CD4-positive, CD25-positive, alpha-beta regulatory T cell (primary cell): ENCODE measurements around the gene HNRNPM. TPM values are rescaled to one million over a fixed set of nuclear protein-coding genes. Genes with fewer than 3 reads are reported as not detected.

Experiments used
- ATAC-seq, 2 donors: fragments of 150-1000 bp; cut with Tn5 transposase; one replicate each; pipeline ENCODE4 v1.10.0; 2021; ENCODE audit warnings: low read depth in 2 of 2, moderate number of reproducible peaks in 2 of 2, moderate library complexity in 1 of 2
- DNase-seq, 3 donors: peaks; one replicate each; pipeline versions ENCODE4 v3.0.0 to v3.0.0-alpha.2; 2012 to 2022; ENCODE audit warnings: mixed read lengths in 1 of 3
- H3K27ac ChIP-seq: one replicate; pipeline ENCODE4 v1.7.0; 2013; ENCODE audit warnings: mild to moderate bottlenecking, low read length; ENCODE audit not compliant: insufficient read depth, poor library complexity, severe bottlenecking
- H3K27me3 ChIP-seq: one replicate; pipeline ENCODE4 v1.7.0; 2013; ENCODE audit warnings: low read length; ENCODE audit not compliant: control insufficient read depth, insufficient read depth
- H3K36me3 ChIP-seq: one replicate; pipeline ENCODE4 v1.7.0; 2013; ENCODE audit warnings: mild to moderate bottlenecking, low read length, moderate library complexity; ENCODE audit not compliant: control insufficient read depth, insufficient read depth
- H3K4me1 ChIP-seq: 2 replicates; pipeline ENCODE4 v1.7.0; 2013; ENCODE audit warnings: mild to moderate bottlenecking, low read length; ENCODE audit not compliant: insufficient read depth, control insufficient read depth, poor library complexity, severe bottlenecking
- H3K4me3 ChIP-seq: one replicate; pipeline ENCODE4 v1.7.0; 2013; ENCODE audit warnings: low read depth, mild to moderate bottlenecking, low read length, moderate library complexity
- H3K9me3 ChIP-seq, 2 experiments: 1 replicate in 1 of 2; 2 replicates in 1 of 2; pipeline ENCODE4 v1.7.0; 2013; ENCODE audit warnings: low read length in 2 of 2, mild to moderate bottlenecking in 1 of 2, moderate library complexity in 1 of 2; ENCODE audit not compliant: control insufficient read depth in 2 of 2
- H3K27ac Mint-ChIP-seq, 3 donors: one replicate each; pipeline ENCODE4 v1.8.0; 2020 to 2022; ENCODE audit warnings: mild to moderate bottlenecking in 3 of 3, mixed read lengths in 3 of 3, moderate library complexity in 2 of 3
- H3K27me3 Mint-ChIP-seq: one replicate; pipeline ENCODE4 v1.8.0; 2022; ENCODE audit warnings: mild to moderate bottlenecking, mixed read lengths
- H3K36me3 Mint-ChIP-seq: one replicate; pipeline ENCODE4 v1.8.0; 2020; ENCODE audit warnings: mixed read lengths
- H3K4me1 Mint-ChIP-seq, 4 donors: one replicate each; pipeline ENCODE4 v1.8.0; 2020 to 2022; ENCODE audit warnings: mixed read lengths in 4 of 4, mild to moderate bottlenecking in 1 of 4
- H3K4me3 Mint-ChIP-seq, 4 donors: one replicate each; pipeline ENCODE4 v1.8.0; 2020 to 2022; ENCODE audit warnings: mild to moderate bottlenecking in 4 of 4, mixed read lengths in 4 of 4, moderate library complexity in 3 of 4
- H3K9me3 Mint-ChIP-seq, 7 donors: one replicate each; pipeline ENCODE4 v1.8.0; 2020 to 2022; ENCODE audit warnings: mixed read lengths in 7 of 7, mild to moderate bottlenecking in 3 of 7, moderate library complexity in 2 of 7
- polyA plus RNA-seq, 4 donors: library from polyadenylated mRNA; unstranded; fragments of 300-500 nt; fragmentation: Illumina TruSeq; gene quantifications; one replicate each; pipeline ENCODE4 v1.2.3, GENCODE V29; 2021
- total RNA-seq: library from RNA; stranded (reverse); gene quantifications from one replicate; pipeline ENCODE4 v1.2.3, GENCODE V29; 2022

Gene HNRNPM
- total and polyA plus RNA-seq, 5 donors from 2014 or later: 161 to 263 (median 184) TPM

- no peak overlapping the region for H3K4me3 Mint-ChIP-seq
- H3K4me1 Mint-ChIP-seq: peaks cover 18 to 44% (median 23%) of the 10 kb centered on the region in 4 donors
- peak overlapping the region in 2 of 3 donors; percentile 36 to 66 for H3K27ac Mint-ChIP-seq
- Histone ChIP-seq H3K4me1 (peaks cover 5% of the 10 kb centered on the region), H3K27me3 (no peaks in the 10 kb centered on the region), H3K9me3 (no peaks in the 10 kb centered on the region), H3K27ac (no peak overlapping the region), H3K4me3 (no peak overlapping the region), H3K36me3 (peaks cover 89% of the 10 kb centered on the region)
- DNase-seq (no peak), ATAC-seq (no peak)
- no peaks in the 10 kb centered on the region for H3K9me3 Mint-ChIP-seq
- peaks cover 47% of the 10 kb centered on the region for H3K36me3 Mint-ChIP-seq
- no peaks in the 10 kb centered on the region for H3K27me3 Mint-ChIP-seq
Measured at GRCh38 chr19:8475005-8475404, 30.2 kb downstream of the HNRNPM start.

DNA sequence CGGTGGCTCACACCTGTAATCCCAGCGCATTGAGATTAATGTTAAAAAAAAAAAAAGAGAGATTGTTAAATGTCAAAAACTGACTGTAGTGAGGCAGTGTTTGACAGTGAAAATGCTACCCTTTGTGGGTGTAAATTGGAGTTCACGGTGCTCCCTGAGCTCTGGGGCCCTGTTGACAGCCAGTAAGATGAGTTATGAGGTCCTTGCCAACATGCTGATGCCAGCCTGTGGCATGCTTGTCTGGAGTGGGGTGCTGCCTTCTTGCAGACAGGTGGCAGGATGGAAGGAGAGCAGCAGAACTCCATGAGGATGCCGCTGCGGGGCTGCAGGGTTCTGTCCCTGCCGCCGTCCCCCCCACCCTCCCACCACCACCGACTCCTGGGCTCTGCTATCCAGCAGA is 31.7 kb downstream of the HNRNPM start:
- Mint-ChIP-seq H3K27me3 (no peaks in the 10 kb centered on the region), H3K4me3 (no peak overlapping the region), H3K4me1 (peaks cover 21 to 53% (median 30%) of the 10 kb centered on the region in 4 donors), H3K36me3 (peaks cover 50% of the 10 kb centered on the region), H3K27ac (no peak overlapping the region), H3K9me3 (no peaks in the 10 kb centered on the region)
- H3K9me3 ChIP-seq: no peaks in the 10 kb centered on the region
- H3K27ac ChIP-seq: no peak overlapping the region
- no peaks in the 10 kb centered on the region for H3K27me3 ChIP-seq
- no peak overlapping the region for H3K4me3 ChIP-seq
- peaks cover 87% of the 10 kb centered on the region for H3K36me3 ChIP-seq
- no peak for ATAC-seq
- H3K4me1 ChIP-seq: peaks cover 10% of the 10 kb centered on the region
- DNase-seq: no peak

GRCh38 chr19:8477889-8478288 is 33.1 kb downstream of the HNRNPM start:
- ATAC-seq: no peak
- Histone ChIP-seq H3K27ac (no peak overlapping the region), H3K9me3 (no peaks in the 10 kb centered on the region), H3K27me3 (no peaks in the 10 kb centered on the region), H3K36me3 (peaks cover 86% of the 10 kb centered on the region), H3K4me1 (peaks cover 10% of the 10 kb centered on the region), H3K4me3 (no peak overlapping the region)
- peaks cover 24 to 64% (median 35%) of the 10 kb centered on the region in 4 donors for H3K4me1 Mint-ChIP-seq
- H3K36me3 Mint-ChIP-seq: peaks cover 55% of the 10 kb centered on the region
- H3K27me3 Mint-ChIP-seq: no peaks in the 10 kb centered on the region
- peak overlapping the region; percentile 29 to 81 (median 77) for H3K27ac Mint-ChIP-seq
- no peaks in the 10 kb centered on the region for H3K9me3 Mint-ChIP-seq
- no peak for DNase-seq
- peak overlapping the region in 3 of 4 donors; percentile 17 to 35 (median 33) for H3K4me3 Mint-ChIP-seq

DNA sequence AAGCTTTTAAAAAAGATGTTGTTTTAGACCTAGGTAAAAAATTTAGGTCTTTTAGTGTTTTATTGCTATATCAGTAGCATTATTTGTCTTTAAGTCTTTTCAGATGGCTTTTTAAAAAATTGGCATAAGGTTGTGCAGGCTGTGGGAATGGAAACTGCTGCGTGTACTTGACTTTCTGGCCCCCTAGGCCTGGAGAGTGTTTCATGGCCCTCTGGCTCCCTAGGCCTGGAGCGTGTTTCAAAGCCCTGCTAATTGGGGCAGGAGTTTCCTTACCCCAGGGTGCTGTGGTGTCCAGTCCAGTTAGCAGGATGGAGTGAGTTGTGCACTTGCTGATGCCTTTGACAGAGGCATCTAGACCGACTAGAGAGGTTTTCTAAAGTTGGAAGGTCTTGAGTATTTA is 33.8 kb downstream of the HNRNPM start:
- no peaks in the 10 kb centered on the region for H3K27me3 Mint-ChIP-seq
- peaks cover 10% of the 10 kb centered on the region for H3K4me1 ChIP-seq
- H3K27me3 ChIP-seq: no peaks in the 10 kb centered on the region
- H3K9me3 Mint-ChIP-seq: no peaks in the 10 kb centered on the region
- no peak for DNase-seq
- no peak overlapping the region for H3K27ac ChIP-seq
- ATAC-seq: no peak
- peaks cover 88% of the 10 kb centered on the region for H3K36me3 ChIP-seq
- no peak overlapping the region for H3K4me3 ChIP-seq
- H3K36me3 Mint-ChIP-seq: peaks cover 57% of the 10 kb centered on the region
- H3K4me3 Mint-ChIP-seq: peak overlapping the region in 1 of 4 donors; percentile 33
- peak overlapping the region; percentile 56 to 79 (median 78) for H3K27ac Mint-ChIP-seq
- peaks cover 26 to 61% (median 38%) of the 10 kb centered on the region in 4 donors for H3K4me1 Mint-ChIP-seq
- H3K9me3 ChIP-seq: no peaks in the 10 kb centered on the region

DNA sequence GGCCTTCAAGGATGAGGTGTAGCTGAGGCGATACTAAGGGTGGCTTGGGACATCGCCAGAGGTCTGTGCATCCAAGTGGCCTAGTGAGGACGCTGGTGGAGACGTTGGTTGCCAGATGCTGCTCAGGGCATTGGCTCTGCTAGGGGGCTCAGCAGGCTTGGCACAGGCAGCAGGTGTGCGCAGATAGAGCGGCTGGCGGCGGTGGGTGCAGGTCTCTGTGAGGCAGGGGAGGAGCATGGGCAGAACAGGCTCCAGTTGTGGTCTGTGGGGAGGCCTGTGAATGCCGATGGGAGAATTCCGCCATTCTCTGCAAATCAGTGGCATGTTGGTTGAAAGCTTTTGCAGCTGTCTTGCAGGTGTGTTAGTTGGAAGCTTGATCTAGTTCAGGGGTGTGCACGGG is 36.4 kb downstream of the HNRNPM start:
- Mint-ChIP-seq H3K4me1 (peaks cover 14 to 52% (median 26%) of the 10 kb centered on the region in 4 donors), H3K27ac (peak overlapping the region; percentile 59 to 83 (median 81)), H3K4me3 (no peak overlapping the region), H3K27me3 (no peaks in the 10 kb centered on the region), H3K36me3 (peaks cover 47% of the 10 kb centered on the region), H3K9me3 (no peaks in the 10 kb centered on the region)
- no peak for DNase-seq
- Histone ChIP-seq H3K4me1 (peaks cover 10% of the 10 kb centered on the region), H3K27ac (no peak overlapping the region), H3K9me3 (no peaks in the 10 kb centered on the region), H3K4me3 (no peak overlapping the region), H3K27me3 (no peaks in the 10 kb centered on the region), H3K36me3 (peaks cover 87% of the 10 kb centered on the region)
- ATAC-seq: no peak

GRCh38 chr19:8481616-8482015 is 36.8 kb downstream of the HNRNPM start:
- Histone ChIP-seq H3K36me3 (peaks cover 87% of the 10 kb centered on the region), H3K27me3 (no peaks in the 10 kb centered on the region), H3K4me3 (no peak overlapping the region), H3K9me3 (no peaks in the 10 kb centered on the region), H3K4me1 (peaks cover 12% of the 10 kb centered on the region), H3K27ac (no peak overlapping the region)
- Mint-ChIP-seq H3K27ac (peak overlapping the region in 2 of 3 donors; percentile 59 to 83), H3K4me3 (no peak overlapping the region), H3K27me3 (no peaks in the 10 kb centered on the region), H3K4me1 (peaks cover 13 to 53% (median 26%) of the 10 kb centered on the region in 4 donors), H3K36me3 (peaks cover 48% of the 10 kb centered on the region), H3K9me3 (no peaks in the 10 kb centered on the region)
- DNase-seq (no peak), ATAC-seq (no peak)

DNA sequence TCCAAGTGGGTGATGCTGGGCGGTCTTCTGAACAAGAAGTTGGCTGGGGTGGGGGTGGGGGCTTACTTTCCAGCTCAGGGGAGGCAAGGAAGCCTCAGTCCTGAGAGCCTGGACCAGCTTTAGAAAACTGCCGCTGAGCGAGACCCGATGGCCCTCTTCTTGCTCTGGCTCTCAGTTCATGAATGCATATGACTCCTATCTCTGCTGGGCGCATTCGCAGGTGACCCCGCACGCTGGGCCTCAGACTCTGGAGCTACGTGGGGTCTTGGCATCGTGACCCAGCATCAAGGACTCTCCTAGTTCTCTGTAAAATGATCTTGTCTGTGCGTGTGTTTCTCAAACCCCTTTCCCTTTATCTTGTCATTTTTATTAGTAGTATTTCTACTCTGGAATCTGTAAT is 37.9 kb downstream of the HNRNPM start:
- DNase-seq: no peak
- Histone ChIP-seq H3K4me3 (no peak overlapping the region), H3K4me1 (peaks cover 22% of the 10 kb centered on the region), H3K9me3 (no peaks in the 10 kb centered on the region), H3K27me3 (no peaks in the 10 kb centered on the region), H3K27ac (no peak overlapping the region), H3K36me3 (peaks cover 84% of the 10 kb centered on the region)
- Mint-ChIP-seq H3K27me3 (no peaks in the 10 kb centered on the region), H3K4me3 (no peak overlapping the region), H3K27ac (peak overlapping the region in 2 of 3 donors; percentile 1 to 17), H3K36me3 (peaks cover 54% of the 10 kb centered on the region), H3K4me1 (peaks cover 13 to 58% (median 34%) of the 10 kb centered on the region in 4 donors), H3K9me3 (no peaks in the 10 kb centered on the region)
- no peak for ATAC-seq

DNA sequence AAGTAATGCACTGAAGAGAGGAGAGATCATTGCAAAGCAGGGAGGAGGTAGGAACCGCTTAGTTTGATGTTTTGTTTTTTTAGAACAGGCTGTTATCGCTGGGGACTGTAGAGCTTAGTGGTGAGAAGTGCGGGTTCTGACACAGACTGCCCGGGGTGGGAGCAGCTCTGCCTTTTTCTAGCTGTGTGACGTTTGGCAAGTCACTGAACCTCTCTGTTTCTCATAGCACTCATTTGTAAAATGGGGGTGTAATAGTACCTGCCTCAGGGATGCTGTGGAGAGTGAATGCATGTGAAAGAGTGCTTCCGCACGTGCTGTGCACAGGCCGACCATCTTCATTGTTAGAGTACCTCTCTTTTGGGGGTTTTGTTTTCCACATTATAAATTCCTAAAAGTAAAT is 38.4 kb downstream of the HNRNPM start:
- H3K4me1 Mint-ChIP-seq: peaks cover 10 to 58% (median 36%) of the 10 kb centered on the region in 4 donors
- no peaks in the 10 kb centered on the region for H3K9me3 Mint-ChIP-seq
- peaks cover 54% of the 10 kb centered on the region for H3K36me3 Mint-ChIP-seq
- no peak overlapping the region for H3K4me3 ChIP-seq
- no peaks in the 10 kb centered on the region for H3K27me3 ChIP-seq
- no peak for ATAC-seq
- peak overlapping the region in 2 of 3 donors; percentile 1 to 17 for H3K27ac Mint-ChIP-seq
- no peak for DNase-seq
- peaks cover 85% of the 10 kb centered on the region for H3K36me3 ChIP-seq
- H3K4me3 Mint-ChIP-seq: no peak overlapping the region
- peaks cover 27% of the 10 kb centered on the region for H3K4me1 ChIP-seq
- no peak overlapping the region for H3K27ac ChIP-seq
- no peaks in the 10 kb centered on the region for H3K9me3 ChIP-seq
- no peaks in the 10 kb centered on the region for H3K27me3 Mint-ChIP-seq
